ENCODE data around the gene HSPBP1. TPM values are rescaled to one million over a fixed set of nuclear protein-coding genes. Genes with fewer than 3 reads are reported as not detected.
A peak's percentile ranks its signal among the peaks of the same experiment; 100 is the strongest.

Gene HSPBP1
- total and polyA plus RNA-seq, 2 of the 13 experiments (the other 11 are each of a cell fraction or from before 2014, with no cell fraction given), result 22.3 to 33.7 TPM

DNA sequence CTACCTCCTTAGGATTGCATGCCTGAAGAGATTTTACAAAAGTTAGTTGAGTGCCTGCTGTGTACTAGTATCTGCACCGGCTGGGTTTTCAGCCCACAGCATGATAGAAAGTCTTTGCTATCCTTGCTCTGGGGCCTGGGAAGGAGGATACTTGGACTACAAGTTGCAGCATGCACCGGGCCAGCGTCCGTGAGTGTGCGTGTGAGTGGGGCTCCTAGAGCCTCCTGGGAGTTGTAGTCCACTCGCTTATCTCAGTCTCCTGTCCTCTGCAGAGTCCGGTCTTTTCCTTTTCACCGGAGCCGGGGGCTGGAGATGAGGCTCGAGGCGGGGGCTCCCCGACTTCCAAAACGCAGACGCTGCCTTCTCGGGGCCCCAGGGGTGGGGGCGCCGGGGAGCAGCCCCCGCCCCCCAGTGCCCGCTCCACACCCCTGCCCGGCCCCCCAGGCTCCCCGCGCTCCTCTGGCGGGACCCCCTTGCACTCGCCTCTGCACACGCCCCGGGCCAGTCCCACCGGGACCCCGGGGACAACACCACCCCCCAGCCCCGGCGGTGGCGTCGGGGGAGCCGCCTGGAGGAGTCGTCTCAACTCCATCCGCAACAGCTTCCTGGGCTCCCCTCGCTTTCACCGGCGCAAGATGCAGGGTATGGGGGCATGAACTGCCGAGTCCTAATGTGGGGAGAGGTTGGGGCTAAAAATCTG lies 24.5 kb upstream of the HSPBP1 start (continued):
- TF ChIP-seq, protein P1, sequence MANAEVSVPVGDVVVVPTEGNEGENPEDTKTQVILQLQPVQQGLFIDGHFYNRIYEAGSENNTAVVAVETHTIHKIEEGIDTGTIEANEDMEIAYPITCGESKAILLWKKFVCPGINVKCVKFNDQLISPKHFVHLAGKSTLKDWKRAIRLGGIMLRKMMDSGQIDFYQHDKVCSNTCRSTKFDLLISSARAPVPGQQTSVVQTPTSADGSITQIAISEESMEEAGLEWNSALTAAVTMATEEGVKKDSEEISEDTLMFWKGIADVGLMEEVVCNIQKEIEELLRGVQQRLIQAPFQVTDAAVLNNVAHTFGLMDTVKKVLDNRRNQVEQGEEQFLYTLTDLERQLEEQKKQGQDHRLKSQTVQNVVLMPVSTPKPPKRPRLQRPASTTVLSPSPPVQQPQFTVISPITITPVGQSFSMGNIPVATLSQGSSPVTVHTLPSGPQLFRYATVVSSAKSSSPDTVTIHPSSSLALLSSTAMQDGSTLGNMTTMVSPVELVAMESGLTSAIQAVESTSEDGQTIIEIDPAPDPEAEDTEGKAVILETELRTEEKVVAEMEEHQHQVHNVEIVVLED (CRISPR knock-in tag; IDR thresholded peaks at IDR 0.05; ENCODE audit: borderline replicate concordance), result peak; percentile 88
- TF ChIP-seq CREM (IDR thresholded peaks at IDR 0.05), result peak; percentile 87
- TF ChIP-seq CREM (CRISPR knock-in tag; IDR thresholded peaks at IDR 0.05), result no peak
- TF ChIP-seq, protein P2, sequence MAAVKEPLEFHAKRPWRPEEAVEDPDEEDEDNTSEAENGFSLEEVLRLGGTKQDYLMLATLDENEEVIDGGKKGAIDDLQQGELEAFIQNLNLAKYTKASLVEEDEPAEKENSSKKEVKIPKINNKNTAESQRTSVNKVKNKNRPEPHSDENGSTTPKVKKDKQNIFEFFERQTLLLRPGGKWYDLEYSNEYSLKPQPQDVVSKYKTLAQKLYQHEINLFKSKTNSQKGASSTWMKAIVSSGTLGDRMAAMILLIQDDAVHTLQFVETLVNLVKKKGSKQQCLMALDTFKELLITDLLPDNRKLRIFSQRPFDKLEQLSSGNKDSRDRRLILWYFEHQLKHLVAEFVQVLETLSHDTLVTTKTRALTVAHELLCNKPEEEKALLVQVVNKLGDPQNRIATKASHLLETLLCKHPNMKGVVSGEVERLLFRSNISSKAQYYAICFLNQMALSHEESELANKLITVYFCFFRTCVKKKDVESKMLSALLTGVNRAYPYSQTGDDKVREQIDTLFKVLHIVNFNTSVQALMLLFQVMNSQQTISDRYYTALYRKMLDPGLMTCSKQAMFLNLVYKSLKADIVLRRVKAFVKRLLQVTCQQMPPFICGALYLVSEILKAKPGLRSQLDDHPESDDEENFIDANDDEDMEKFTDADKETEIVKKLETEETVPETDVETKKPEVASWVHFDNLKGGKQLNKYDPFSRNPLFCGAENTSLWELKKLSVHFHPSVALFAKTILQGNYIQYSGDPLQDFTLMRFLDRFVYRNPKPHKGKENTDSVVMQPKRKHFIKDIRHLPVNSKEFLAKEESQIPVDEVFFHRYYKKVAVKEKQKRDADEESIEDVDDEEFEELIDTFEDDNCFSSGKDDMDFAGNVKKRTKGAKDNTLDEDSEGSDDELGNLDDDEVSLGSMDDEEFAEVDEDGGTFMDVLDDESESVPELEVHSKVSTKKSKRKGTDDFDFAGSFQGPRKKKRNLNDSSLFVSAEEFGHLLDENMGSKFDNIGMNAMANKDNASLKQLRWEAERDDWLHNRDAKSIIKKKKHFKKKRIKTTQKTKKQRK (IDR thresholded peaks at IDR 0.05; ENCODE audit: low read length), result no peak
- no peak for TF ChIP-seq ZNF530 (CRISPR knock-in tag; IDR thresholded peaks at IDR 0.05; ENCODE audit: low read depth)
- no peak for TF ChIP-seq ZNF207 (IDR thresholded peaks at IDR 0.05; ENCODE audit: borderline replicate concordance)
- no peak for TF ChIP-seq NR2F1 (CRISPR knock-in tag; IDR thresholded peaks at IDR 0.05)
- TF ChIP-seq ZNF34 (CRISPR knock-in tag; IDR thresholded peaks at IDR 0.05; ENCODE audit: borderline replicate concordance), result no peak
- no peak for TF ChIP-seq ZNF619 (CRISPR knock-in tag; IDR thresholded peaks at IDR 0.05)
- peak; percentile 19; the same call in 1 of the 2 replicates for TF ChIP-seq GABPA (IDR thresholded peaks at IDR 0.05; ENCODE audit: low read depth, low read length)
- TF ChIP-seq GABPA (CRISPR knock-in tag; IDR thresholded peaks at IDR 0.05; ENCODE audit: low read depth), result peak; percentile 71; the same call in 1 of the 2 replicates
- no peak for TF ChIP-seq ZNF772 (CRISPR knock-in tag; IDR thresholded peaks at IDR 0.05)
- TF ChIP-seq SUZ12 (IDR thresholded peaks at IDR 0.05; ENCODE audit: low read depth, low read length), result peak; percentile 92
- peak; percentile 63; the same call in 1 of the 2 replicates for TF ChIP-seq IRF2 (CRISPR knock-in tag; IDR thresholded peaks at IDR 0.05)
- no peak for TF ChIP-seq ZNF839 (CRISPR knock-in tag; IDR thresholded peaks at IDR 0.05; ENCODE audit: borderline replicate concordance)
- TF ChIP-seq, protein P3, sequence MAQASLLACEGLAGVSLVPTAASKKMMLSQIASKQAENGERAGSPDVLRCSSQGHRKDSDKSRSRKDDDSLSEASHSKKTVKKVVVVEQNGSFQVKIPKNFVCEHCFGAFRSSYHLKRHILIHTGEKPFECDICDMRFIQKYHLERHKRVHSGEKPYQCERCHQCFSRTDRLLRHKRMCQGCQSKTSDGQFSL (CRISPR knock-in tag; IDR thresholded peaks at IDR 0.05), result no peak
- peak; percentile 95 for TF ChIP-seq HCFC1 (IDR thresholded peaks at IDR 0.05; ENCODE audit: low read depth, low read length)
- TF ChIP-seq, protein P4, sequence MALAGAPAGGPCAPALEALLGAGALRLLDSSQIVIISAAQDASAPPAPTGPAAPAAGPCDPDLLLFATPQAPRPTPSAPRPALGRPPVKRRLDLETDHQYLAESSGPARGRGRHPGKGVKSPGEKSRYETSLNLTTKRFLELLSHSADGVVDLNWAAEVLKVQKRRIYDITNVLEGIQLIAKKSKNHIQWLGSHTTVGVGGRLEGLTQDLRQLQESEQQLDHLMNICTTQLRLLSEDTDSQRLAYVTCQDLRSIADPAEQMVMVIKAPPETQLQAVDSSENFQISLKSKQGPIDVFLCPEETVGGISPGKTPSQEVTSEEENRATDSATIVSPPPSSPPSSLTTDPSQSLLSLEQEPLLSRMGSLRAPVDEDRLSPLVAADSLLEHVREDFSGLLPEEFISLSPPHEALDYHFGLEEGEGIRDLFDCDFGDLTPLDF (CRISPR knock-in tag; IDR thresholded peaks at IDR 0.05), result no peak
- TF ChIP-seq MYC (CRISPR knock-in tag; IDR thresholded peaks at IDR 0.05; ENCODE audit: borderline replicate concordance), result no peak
- TF ChIP-seq, protein P5, sequence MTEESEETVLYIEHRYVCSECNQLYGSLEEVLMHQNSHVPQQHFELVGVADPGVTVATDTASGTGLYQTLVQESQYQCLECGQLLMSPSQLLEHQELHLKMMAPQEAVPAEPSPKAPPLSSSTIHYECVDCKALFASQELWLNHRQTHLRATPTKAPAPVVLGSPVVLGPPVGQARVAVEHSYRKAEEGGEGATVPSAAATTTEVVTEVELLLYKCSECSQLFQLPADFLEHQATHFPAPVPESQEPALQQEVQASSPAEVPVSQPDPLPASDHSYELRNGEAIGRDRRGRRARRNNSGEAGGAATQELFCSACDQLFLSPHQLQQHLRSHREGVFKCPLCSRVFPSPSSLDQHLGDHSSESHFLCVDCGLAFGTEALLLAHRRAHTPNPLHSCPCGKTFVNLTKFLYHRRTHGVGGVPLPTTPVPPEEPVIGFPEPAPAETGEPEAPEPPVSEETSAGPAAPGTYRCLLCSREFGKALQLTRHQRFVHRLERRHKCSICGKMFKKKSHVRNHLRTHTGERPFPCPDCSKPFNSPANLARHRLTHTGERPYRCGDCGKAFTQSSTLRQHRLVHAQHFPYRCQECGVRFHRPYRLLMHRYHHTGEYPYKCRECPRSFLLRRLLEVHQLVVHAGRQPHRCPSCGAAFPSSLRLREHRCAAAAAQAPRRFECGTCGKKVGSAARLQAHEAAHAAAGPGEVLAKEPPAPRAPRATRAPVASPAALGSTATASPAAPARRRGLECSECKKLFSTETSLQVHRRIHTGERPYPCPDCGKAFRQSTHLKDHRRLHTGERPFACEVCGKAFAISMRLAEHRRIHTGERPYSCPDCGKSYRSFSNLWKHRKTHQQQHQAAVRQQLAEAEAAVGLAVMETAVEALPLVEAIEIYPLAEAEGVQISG (CRISPR knock-in tag; IDR thresholded peaks at IDR 0.05), result peak; percentile 58

All from HepG2 (cell line).